GM10266 (cell line): ENCODE data around the gene DNAAF8.
A peak's percentile ranks its signal among the peaks of the same experiment; 100 is the strongest.

ENCODE experiments used
- DNase-seq: peaks from one replicate; pipeline ENCODE4 v3.0.0; 2012; ENCODE audit errors: extremely low spot score
- CTCF ChIP-seq: IDR thresholded peaks from 2 replicates; pipeline ENCODE4 v1.5.1; 2012; ENCODE audit warnings: mild to moderate bottlenecking, low read depth; ENCODE audit not compliant: control insufficient read depth, insufficient read depth; ENCODE audit errors: missing control alignments

Gene DNAAF8

GRCh38 chr16:4728676-4729075, 5.7 kb upstream of the DNAAF8 start:
- TF ChIP-seq CTCF, result no peak
- DNase-seq, result no peak

- TF ChIP-seq CTCF, result no peak
- no peak for DNase-seq
These were observed 4.5 kb upstream of the DNAAF8 start for GRCh38 chr16:4729876-4730275.

GRCh38 chr16:4733211-4733742, 1.1 kb upstream of the DNAAF8 start:
- TF ChIP-seq CTCF, result no peak
- DNase-seq, result no peak

- TF ChIP-seq CTCF, result no peak
- no peak for DNase-seq
These were observed 632 bp upstream of the DNAAF8 start for GRCh38 chr16:4733747-4734062.

GRCh38 chr16:4734730-4735535, 596 bp downstream of the DNAAF8 start:
- DNase-seq, result peak; percentile 96
- no peak for TF ChIP-seq CTCF

- no peak for DNase-seq
These were observed 2.2 kb downstream of the DNAAF8 start for GRCh38 chr16:4736546-4736945.

More at GRCh38 chr16:4736546-4736945, 2.2 kb downstream of the DNAAF8 start:
- TF ChIP-seq CTCF, result no peak
